Measurements from ENCODE around the gene CCDC7. TPM values are rescaled to one million over a fixed set of nuclear protein-coding genes. Genes with fewer than 3 reads are reported as not detected.
"Not testable (repeated sequence)": the region's sequence is repeated elsewhere in the genome, so short reads cannot be mapped to it uniquely, and the experiment has no call there.

Gene CCDC7
- total RNA-seq, 1 experiment from 2014 or later = 6.0 TPM

DNA sequence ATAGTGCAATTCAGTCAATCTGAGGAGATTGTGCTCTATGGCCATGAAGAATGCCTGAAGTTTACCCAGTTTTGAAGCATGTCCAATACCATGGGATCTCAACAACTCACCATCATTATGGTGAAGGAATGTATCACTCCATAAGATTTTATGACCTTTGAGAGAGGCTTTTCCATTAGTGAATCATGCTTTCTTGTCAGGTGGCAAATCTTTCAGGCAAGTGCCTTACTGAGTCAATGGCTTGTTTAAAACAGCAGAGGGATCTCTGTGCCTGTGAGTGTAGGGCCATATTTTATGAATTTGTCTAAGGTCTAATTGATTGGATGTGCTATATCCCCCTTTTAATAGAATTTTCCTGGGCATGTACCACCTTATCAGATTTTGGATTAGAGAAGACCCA, 131.5 kb downstream of the CCDC7 start:
- DNase-seq (ENCODE audit: low read depth, low spot score) (no peak), ATAC-seq (no peak)
- Histone ChIP-seq H3K27me3 (ENCODE audit: control insufficient read depth, insufficient read depth, low read length) (no peaks in the 10 kb centered on the region), H3K9me3 (ENCODE audit: control insufficient read depth, insufficient read depth, low read depth, low read length) (no peaks in the 10 kb centered on the region), H3K4me1 (ENCODE audit: control insufficient read depth, insufficient read depth, low read length) (no peaks in the 10 kb centered on the region), H3K36me3 (ENCODE audit: control insufficient read depth, insufficient read depth, low read length) (no peaks in the 10 kb centered on the region), H3K4me3 (ENCODE audit: low read depth in 2 of 2, low read length in 2 of 2) (no peak overlapping the region), H3K27ac (ENCODE audit: low read length) (no peak overlapping the region)
- ChIA-PET POLR2A (no interaction called here), CTCF (no interaction called here)
- BruUV-seq (replicated peaks) = no TSS peak
- intact Hi-C loops (cut with micrococcal nuclease; ENCODE audit: unreplicated experiment) = no loop called here
- TF ChIP-seq POLR2AphosphoS5 (IDR thresholded peaks at IDR 0.05; ENCODE audit: low read depth, low read length) = no peak
- TF ChIP-seq, protein P1, sequence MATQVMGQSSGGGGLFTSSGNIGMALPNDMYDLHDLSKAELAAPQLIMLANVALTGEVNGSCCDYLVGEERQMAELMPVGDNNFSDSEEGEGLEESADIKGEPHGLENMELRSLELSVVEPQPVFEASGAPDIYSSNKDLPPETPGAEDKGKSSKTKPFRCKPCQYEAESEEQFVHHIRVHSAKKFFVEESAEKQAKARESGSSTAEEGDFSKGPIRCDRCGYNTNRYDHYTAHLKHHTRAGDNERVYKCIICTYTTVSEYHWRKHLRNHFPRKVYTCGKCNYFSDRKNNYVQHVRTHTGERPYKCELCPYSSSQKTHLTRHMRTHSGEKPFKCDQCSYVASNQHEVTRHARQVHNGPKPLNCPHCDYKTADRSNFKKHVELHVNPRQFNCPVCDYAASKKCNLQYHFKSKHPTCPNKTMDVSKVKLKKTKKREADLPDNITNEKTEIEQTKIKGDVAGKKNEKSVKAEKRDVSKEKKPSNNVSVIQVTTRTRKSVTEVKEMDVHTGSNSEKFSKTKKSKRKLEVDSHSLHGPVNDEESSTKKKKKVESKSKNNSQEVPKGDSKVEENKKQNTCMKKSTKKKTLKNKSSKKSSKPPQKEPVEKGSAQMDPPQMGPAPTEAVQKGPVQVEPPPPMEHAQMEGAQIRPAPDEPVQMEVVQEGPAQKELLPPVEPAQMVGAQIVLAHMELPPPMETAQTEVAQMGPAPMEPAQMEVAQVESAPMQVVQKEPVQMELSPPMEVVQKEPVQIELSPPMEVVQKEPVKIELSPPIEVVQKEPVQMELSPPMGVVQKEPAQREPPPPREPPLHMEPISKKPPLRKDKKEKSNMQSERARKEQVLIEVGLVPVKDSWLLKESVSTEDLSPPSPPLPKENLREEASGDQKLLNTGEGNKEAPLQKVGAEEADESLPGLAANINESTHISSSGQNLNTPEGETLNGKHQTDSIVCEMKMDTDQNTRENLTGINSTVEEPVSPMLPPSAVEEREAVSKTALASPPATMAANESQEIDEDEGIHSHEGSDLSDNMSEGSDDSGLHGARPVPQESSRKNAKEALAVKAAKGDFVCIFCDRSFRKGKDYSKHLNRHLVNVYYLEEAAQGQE (IDR thresholded peaks at IDR 0.05; ENCODE audit: insufficient read depth in 1 of 2, low read depth in 2 of 2, low read length in 1 of 2) = no peak
- TF ChIP-seq, protein P2, sequence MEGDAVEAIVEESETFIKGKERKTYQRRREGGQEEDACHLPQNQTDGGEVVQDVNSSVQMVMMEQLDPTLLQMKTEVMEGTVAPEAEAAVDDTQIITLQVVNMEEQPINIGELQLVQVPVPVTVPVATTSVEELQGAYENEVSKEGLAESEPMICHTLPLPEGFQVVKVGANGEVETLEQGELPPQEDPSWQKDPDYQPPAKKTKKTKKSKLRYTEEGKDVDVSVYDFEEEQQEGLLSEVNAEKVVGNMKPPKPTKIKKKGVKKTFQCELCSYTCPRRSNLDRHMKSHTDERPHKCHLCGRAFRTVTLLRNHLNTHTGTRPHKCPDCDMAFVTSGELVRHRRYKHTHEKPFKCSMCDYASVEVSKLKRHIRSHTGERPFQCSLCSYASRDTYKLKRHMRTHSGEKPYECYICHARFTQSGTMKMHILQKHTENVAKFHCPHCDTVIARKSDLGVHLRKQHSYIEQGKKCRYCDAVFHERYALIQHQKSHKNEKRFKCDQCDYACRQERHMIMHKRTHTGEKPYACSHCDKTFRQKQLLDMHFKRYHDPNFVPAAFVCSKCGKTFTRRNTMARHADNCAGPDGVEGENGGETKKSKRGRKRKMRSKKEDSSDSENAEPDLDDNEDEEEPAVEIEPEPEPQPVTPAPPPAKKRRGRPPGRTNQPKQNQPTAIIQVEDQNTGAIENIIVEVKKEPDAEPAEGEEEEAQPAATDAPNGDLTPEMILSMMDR (IDR thresholded peaks at IDR 0.05) = no peak
- TF ChIP-seq SIN3A (IDR thresholded peaks at IDR 0.05; ENCODE audit: borderline replicate concordance, insufficient read depth, low read depth, low read length) = no peak
- no peak for TF ChIP-seq TCF7L2 (IDR thresholded peaks at IDR 0.05; ENCODE audit: low read depth, low read length)
- in situ Hi-C loops (cut with HindIII; ENCODE audit: low pct_unique_long_range_greater_than_20kb, low sequenced_read_pairs) = no loop called here

DNA sequence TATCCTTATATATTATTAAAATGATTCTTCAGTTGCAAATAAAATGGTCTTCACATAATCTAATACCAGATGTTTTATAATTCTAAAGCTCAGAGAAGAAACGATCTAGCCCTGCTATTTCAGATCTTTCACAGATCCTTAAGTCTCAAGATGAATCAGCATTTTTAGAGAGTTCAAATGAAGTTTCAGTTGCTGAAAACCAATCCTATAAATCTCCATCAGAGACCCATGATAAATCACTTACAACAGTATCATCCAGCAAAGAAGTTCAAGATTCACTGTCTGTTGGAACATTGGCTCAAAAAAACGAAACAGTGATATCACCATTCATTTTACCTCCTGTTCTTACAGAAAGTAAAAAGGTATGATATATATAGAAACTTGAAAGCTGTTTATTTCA, 137.0 kb downstream of the CCDC7 start:
- no peak overlapping the region for H3K27ac ChIP-seq (ENCODE audit: low read length)
- ChIA-PET CTCF (no interaction called here), POLR2A (no interaction called here)
- no peak for TF ChIP-seq SIN3A (IDR thresholded peaks at IDR 0.05; ENCODE audit: borderline replicate concordance, insufficient read depth, low read depth, low read length)
- no peak for ATAC-seq
- H3K4me3 ChIP-seq (ENCODE audit: low read depth in 2 of 2, low read length in 2 of 2) = no peak overlapping the region
- H3K27me3 ChIP-seq (ENCODE audit: control insufficient read depth, insufficient read depth, low read length) = no peaks in the 10 kb centered on the region
- no peaks in the 10 kb centered on the region for H3K9me3 ChIP-seq (ENCODE audit: control insufficient read depth, insufficient read depth, low read depth, low read length)
- BruUV-seq (replicated peaks) = no TSS peak
- DNase-seq (ENCODE audit: low read depth, low spot score) = no peak
- in situ Hi-C loops (cut with HindIII; ENCODE audit: low pct_unique_long_range_greater_than_20kb, low sequenced_read_pairs) = no loop called here
- H3K36me3 ChIP-seq (ENCODE audit: control insufficient read depth, insufficient read depth, low read length) = no peaks in the 10 kb centered on the region
- intact Hi-C loops (cut with micrococcal nuclease; ENCODE audit: unreplicated experiment) = no loop called here
- H3K4me1 ChIP-seq (ENCODE audit: control insufficient read depth, insufficient read depth, low read length) = no peaks in the 10 kb centered on the region

DNA sequence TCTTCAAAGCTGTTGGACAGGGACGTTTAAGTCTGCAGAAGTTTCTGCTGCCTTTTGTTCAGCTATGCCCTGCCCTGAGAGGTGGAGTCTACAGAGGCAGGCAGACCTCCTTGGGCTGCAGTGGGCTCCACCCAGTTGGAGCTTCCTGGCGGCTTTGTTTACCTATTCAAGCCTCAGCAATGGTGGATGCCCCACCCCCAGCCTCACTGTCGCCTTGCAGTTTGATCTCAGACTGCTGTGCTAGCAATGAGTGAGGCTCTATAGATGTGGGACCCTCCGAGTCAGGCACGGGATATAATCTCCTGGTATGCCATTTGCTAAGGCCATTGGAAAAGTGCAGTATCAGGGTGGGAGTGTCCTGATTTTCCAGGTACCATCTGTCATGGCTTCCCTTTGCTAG, 152.1 kb downstream of the CCDC7 start:
- BruUV-seq (replicated peaks); ATAC-seq; DNase-seq (ENCODE audit: low read depth, low spot score); POLR2A ChIA-PET; H3K4me3 ChIP-seq (ENCODE audit: low read depth in 2 of 2, low read length in 2 of 2); CTCF ChIA-PET; H3K27me3 ChIP-seq (ENCODE audit: control insufficient read depth, insufficient read depth, low read length); H3K36me3 ChIP-seq (ENCODE audit: control insufficient read depth, insufficient read depth, low read length); H3K4me1 ChIP-seq (ENCODE audit: control insufficient read depth, insufficient read depth, low read length); H3K27ac ChIP-seq (ENCODE audit: low read length); in situ Hi-C loops (cut with HindIII; ENCODE audit: low pct_unique_long_range_greater_than_20kb, low sequenced_read_pairs); intact Hi-C loops (cut with micrococcal nuclease; ENCODE audit: unreplicated experiment); H3K9me3 ChIP-seq (ENCODE audit: control insufficient read depth, insufficient read depth, low read depth, low read length): not testable (repeated sequence)
